Islet of Langerhans (tissue), 1 donor: ENCODE data around the gene PWWP3B.
A peak's percentile ranks its signal among the peaks of the same experiment; 100 is the strongest.
"Not testable (repeated sequence)": the region's sequence is repeated elsewhere in the genome, so short reads cannot be mapped to it uniquely, and the experiment has no call there.

Source experiments
- FAIRE-seq: peaks from one replicate; lab custom pipeline; 2011; peaks lifted over from hg19 to GRCh38; lab: Jason Lieb, UNC

PWWP3B gene

DNA sequence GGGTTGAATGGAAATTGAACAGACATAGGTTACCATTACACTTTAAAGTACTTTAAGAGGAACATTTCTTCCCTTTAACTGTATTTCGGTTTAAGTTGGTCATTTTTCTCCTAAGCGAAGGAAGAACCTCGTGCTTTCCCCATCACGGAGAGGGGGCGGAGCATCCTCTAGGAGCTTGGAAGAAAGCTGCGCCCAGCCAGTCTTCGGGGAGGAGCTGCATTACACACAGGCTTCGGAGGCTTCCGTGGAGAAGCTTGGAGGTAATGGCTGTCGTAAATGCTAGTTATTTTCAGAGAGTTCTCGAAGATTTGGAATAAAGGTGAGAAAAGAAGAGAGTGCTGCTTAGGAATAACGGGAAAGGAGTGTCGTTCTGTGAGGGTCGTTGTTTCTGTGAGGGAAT, at the start of gene PWWP3B:
Gene PWWP3B, plus strand, starts transcription at position 199 of the 400 bp plus-strand sequence. CDS start 37,128 bp downstream, outside the sequence.
- no peak for FAIRE-seq

DNA sequence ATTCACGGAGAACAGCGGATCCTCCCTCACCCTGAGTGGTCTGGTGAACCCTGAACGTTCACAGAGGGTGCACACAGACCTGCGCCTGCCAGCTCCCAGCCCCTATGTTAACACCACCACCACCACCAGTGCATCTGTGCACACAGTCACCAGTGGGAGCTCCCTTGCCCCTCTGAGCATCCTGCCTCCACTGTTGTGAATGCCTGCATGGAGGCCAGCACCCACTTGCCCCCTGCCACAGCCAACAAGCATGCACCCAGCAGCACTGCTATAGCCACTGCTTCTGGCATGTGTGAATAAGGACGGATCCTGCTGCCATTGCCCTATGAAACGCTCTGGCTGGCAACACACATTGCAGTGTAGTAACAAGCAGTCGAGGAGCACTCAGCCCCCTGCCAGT, 29.1 kb upstream of the PWWP3B start:
- FAIRE-seq = no peak

- peak; percentile 76 for FAIRE-seq
These were observed 23.1 kb upstream of the PWWP3B start for GRCh38 chrX:106144755-106145639.

GRCh38 chrX:106150701-106151100, 17.4 kb upstream of the PWWP3B start:
- FAIRE-seq = no peak

- no peak for FAIRE-seq
These were observed 8.2 kb upstream of the PWWP3B start for GRCh38 chrX:106159861-106160282.

DNA sequence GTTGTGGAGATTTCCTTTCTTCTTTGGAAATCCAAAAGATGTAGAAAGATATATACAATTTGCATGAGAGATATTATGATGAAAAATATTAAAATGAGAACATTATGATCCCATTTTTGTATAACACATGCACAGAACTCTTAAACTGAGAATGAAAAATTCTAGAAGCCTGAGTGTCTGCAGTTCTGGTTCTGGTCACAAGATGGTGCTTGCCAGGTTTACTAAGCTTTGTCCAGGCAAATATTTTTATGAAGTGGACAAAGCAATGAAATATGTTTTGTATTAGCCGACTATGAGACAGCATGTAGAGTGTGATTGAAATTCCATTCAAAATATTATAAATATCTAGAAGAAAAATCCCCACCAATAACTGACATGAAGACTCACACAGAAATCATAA, 2.2 kb downstream of the PWWP3B start:
- FAIRE-seq = peak; percentile 43

DNA sequence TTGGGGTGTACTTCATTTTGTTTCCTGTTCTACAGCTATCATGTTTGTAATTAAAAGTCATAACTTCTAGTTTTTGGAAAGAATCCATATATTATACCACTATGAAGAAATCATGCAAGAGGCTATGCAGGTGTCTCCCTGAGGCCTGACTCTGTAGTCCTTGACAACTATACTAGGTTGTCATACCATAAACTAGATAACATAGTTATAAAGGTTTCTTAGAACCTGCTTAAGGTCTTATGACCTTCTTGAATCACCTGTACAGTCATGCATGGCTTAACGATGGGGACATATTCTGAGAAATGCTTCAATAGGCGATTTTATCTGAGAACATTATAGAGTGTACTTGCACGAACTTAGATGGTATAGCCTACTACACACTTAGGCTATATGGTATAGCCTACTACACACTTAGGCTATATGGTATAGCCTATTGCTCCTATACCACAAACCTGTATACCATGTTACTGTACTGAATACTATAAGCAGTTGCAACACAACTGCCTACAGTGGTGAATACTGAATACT, 3.3 kb downstream of the PWWP3B start:
- no peak for FAIRE-seq

GRCh38 chrX:106177106-106177981, 9.2 kb downstream of the PWWP3B start:
- no peak for FAIRE-seq

GRCh38 chrX:106177982-106178321, 9.8 kb downstream of the PWWP3B start:
- no peak for FAIRE-seq

GRCh38 chrX:106178826-106179225, 10.7 kb downstream of the PWWP3B start:
- FAIRE-seq = no peak

DNA sequence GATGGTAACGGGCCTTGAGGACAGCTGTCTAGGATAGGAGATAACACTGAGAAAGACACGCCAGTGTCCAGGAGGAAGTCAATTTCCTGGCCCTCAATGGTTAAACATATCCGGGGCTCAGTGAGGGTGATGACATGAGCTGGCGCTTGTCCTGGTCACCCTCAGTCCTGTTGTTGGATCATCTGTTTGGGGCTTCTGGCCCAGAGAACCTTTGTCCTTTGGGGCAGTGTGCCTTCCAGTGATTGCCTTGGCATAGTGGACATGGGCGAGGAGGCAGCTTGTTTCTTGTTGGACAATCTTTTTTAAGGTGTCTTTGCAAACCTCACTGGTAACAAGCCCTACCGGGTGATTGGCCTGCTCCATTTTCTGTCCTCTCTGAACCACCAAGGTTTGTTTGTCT, 15.6 kb downstream of the PWWP3B start:
- FAIRE-seq = not testable (repeated sequence)

DNA sequence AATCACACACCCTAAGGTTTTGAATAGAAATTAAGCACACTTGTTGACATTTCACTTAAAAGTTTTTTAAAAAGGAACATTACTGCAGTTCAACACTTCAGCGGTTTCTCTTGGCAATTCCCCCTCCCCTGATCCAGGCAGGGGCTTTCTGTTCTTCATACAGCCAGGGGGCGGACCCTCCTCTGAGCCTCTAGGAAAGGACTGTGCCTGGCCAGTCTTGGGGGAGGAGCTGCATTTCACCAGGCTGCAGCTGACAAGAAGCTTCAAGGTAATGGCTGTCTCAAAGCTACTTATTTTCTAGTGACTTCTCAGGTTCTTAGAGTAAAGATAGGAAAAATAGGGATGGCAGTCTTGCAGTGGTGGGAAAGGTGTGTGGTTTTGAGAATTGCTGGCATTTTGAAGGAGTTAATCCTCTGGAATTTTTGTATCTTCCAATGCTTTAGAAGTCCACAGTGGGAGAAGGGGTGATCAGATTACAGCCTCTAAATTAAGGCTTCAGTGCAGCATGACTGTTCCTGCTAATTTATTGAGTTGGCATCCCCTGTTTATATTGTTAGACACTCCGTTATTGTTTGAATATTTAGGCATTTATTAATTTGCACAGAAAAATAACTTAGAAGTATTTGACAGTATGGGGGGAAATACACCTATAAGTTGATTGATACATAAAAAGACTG, 33.5 kb downstream of the PWWP3B start:
- FAIRE-seq = no peak

DNA sequence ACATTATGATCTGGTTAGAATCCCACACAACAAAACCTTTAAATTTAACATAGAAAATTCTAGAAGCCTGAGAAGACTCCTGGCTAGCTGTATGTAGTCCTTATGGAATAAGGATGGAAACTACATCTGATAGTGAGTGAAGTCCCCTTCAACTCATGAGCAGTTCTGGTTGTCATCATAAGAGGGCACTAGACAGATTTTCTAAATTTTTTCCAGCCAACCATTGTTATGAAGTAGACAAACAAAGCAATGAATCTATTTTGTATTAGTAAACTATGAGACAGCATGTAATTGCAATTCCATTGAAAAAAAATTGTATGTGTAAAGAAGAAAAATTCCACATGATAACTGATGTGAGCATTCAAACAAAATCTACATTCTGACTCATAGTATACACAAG, 35.2 kb downstream of the PWWP3B start:
- no peak for FAIRE-seq

DNA sequence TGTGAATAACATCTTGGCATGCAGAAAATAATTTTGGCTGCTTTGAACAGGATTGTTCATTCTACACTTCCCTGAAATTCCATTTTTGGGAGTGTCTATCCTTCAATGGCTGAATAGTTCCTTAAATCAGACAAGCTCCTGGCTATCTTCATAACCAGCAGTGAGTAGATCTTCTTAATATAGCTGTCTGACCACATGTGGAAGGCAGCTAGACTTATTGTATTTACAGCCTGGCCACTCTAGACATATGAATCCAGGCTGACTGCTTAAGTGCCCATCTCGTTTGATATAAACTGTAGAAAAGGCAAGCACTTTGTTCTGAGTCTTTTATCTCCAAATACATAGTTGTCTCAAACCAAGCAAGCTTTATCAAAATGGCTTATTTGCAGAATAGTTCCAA, 40.0 kb downstream of the PWWP3B start:
- no peak for FAIRE-seq
